GM23338 (cell line): Measurements from ENCODE around the gene GTF2A1. TPM values are rescaled to one million over a fixed set of nuclear protein-coding genes. Genes with fewer than 3 reads are reported as not detected.

ENCODE experiments used
- ATAC-seq: fragments of 200-7000 bp; cut with Tn5 transposase; 3 replicates; pipeline ENCODE4 v1.9.1; 2020
- DNase-seq: peaks from one replicate; pipeline ENCODE4 v3.0.0-alpha.2; 2015; ENCODE audit warnings: low spot score
- H2AFZ ChIP-seq: fragments of 200-600 bp; sonication (generic); 2 replicates; pipeline ENCODE4 v1.8.0; 2016; ENCODE audit warnings: antibody characterized with exemption, mild to moderate bottlenecking, moderate library complexity
- H3F3A ChIP-seq: fragments of 200-600 bp; sonication (generic); replicated peaks from 2 replicates; pipeline ENCODE4 v1.8.0; 2017; ENCODE audit warnings: antibody characterized with exemption, mixed run types, low read depth
- H3K27ac ChIP-seq: fragments of 200-600 bp; sonication (generic); 2 replicates; pipeline ENCODE4 v1.6.1; 2016; ENCODE audit warnings: low read depth
- H3K27me3 ChIP-seq: fragments of 200-600 bp; sonication (generic); 2 replicates; pipeline ENCODE4 v1.8.0; 2016; ENCODE audit warnings: mild to moderate bottlenecking, mixed run types, moderate library complexity; ENCODE audit not compliant: insufficient read depth
- H3K36me3 ChIP-seq: fragments of 200-600 bp; sonication (generic); 2 replicates; pipeline ENCODE4 v1.8.0; 2016; ENCODE audit warnings: mild to moderate bottlenecking; ENCODE audit not compliant: insufficient read depth
- H3K4me1 ChIP-seq: fragments of 200-600 bp; sonication (generic); 2 replicates; pipeline ENCODE4 v1.8.0; 2016; ENCODE audit warnings: mild to moderate bottlenecking, moderate library complexity; ENCODE audit not compliant: insufficient read depth
- H3K4me2 ChIP-seq: fragments of 200-600 bp; sonication (generic); 2 replicates; pipeline ENCODE4 v1.7.1; 2017; ENCODE audit warnings: mixed run types
- H3K4me3 ChIP-seq: fragments of 200-600 bp; sonication (generic); 2 replicates; pipeline ENCODE4 v1.6.1; 2016; ENCODE audit warnings: mixed run types
- H3K79me2 ChIP-seq: fragments of 200-600 bp; sonication (generic); replicated peaks from 2 replicates; pipeline ENCODE4 v1.8.0; 2017; ENCODE audit warnings: mild to moderate bottlenecking; ENCODE audit not compliant: insufficient read depth
- H3K9me2 ChIP-seq: fragments of 200-600 bp; sonication (generic); 2 replicates; pipeline ENCODE4 v1.8.0; 2017; ENCODE audit not compliant: insufficient read depth
- H4K20me1 ChIP-seq: fragments of 200-600 bp; sonication (generic); replicated peaks from 2 replicates; pipeline ENCODE4 v1.8.0; 2017; ENCODE audit warnings: mild to moderate bottlenecking; ENCODE audit not compliant: insufficient read depth
- H3K27ac Mint-ChIP-seq: 2 replicates; pipeline ENCODE4 v1.8.0; 2020; ENCODE audit warnings: inconsistent platforms, mild to moderate bottlenecking, moderate library complexity, mixed read lengths
- H3K27me3 Mint-ChIP-seq: 3 replicates; pipeline ENCODE4 v1.8.0; 2022; ENCODE audit warnings: low read depth, mild to moderate bottlenecking, moderate library complexity, mixed read lengths, inconsistent platforms; ENCODE audit not compliant: insufficient read depth, poor library complexity
- H3K36me3 Mint-ChIP-seq: 3 replicates; pipeline ENCODE4 v1.8.0; 2021; ENCODE audit warnings: low read depth, mild to moderate bottlenecking, inconsistent platforms, moderate library complexity, mixed read lengths
- H3K4me1 Mint-ChIP-seq: 3 replicates; pipeline ENCODE4 v1.8.0; 2020; ENCODE audit warnings: mild to moderate bottlenecking, inconsistent platforms, mixed read lengths
- H3K4me3 Mint-ChIP-seq: 3 replicates; pipeline ENCODE4 v1.8.0; 2021; ENCODE audit warnings: moderate library complexity, mild to moderate bottlenecking, inconsistent platforms, mixed read lengths
- H3K9me3 Mint-ChIP-seq: 3 replicates; pipeline ENCODE4 v1.8.0; 2020; ENCODE audit warnings: moderate library complexity, mild to moderate bottlenecking, inconsistent platforms, mixed read lengths
- CREB1 ChIP-seq: fragments of 250-450 bp; sonication (Bioruptor Pico); IDR thresholded peaks from 2 replicates; pipeline ENCODE4 v1.5.0; 2020; ENCODE audit warnings: low read depth, mild to moderate bottlenecking, moderate library complexity
- EZH2 ChIP-seq: fragments of 200-600 bp; sonication (generic); IDR thresholded peaks from one replicate; pipeline ENCODE4 v1.8.0; 2017; ENCODE audit warnings: antibody characterized with exemption, mild to moderate bottlenecking, low read depth; ENCODE audit not compliant: unreplicated experiment
- EZH2phosphoT487 ChIP-seq: fragments of 200-600 bp; sonication (generic); IDR thresholded peaks from one replicate; pipeline ENCODE4 v1.8.1; 2018; ENCODE audit warnings: antibody characterized with exemption; ENCODE audit not compliant: unreplicated experiment
- JUNB ChIP-seq: IDR thresholded peaks from one replicate; pipeline ENCODE4 v1.6.1; 2016; ENCODE audit warnings: antibody characterized with exemption; ENCODE audit not compliant: unreplicated experiment
- NANOG ChIP-seq: IDR thresholded peaks from 2 replicates; pipeline ENCODE4 v1.6.1; 2016; ENCODE audit warnings: antibody characterized with exemption, borderline replicate concordance
- POLR2AphosphoS5 ChIP-seq: IDR thresholded peaks from 2 replicates; pipeline ENCODE4 v1.6.1; 2016; ENCODE audit warnings: antibody characterized with exemption, low read depth
- STAT1 ChIP-seq: IDR thresholded peaks from one replicate; pipeline ENCODE4 v1.6.1; 2016; ENCODE audit warnings: antibody characterized with exemption; ENCODE audit not compliant: unreplicated experiment
- ZNF114 ChIP-seq: fragments of 250-450 bp; sonication (Bioruptor Pico); IDR thresholded peaks from 2 replicates; pipeline ENCODE4 v1.5.0; 2020; ENCODE audit warnings: mild to moderate bottlenecking, moderate library complexity
- ZNF331 ChIP-seq: fragments of 250-450 bp; sonication (Bioruptor Pico); IDR thresholded peaks from 2 replicates; pipeline ENCODE4 v1.5.0; 2020; ENCODE audit warnings: low read depth, mild to moderate bottlenecking, moderate library complexity
- polyA plus RNA-seq: library from polyadenylated mRNA; unstranded; fragments of >200 nt; fragmentation: Nextera tagmentation; extraction: Ambion mirVana; gene quantifications from 2 replicates; pipeline ENCODE4 v1.2.1, GENCODE V29; 2016
- total RNA-seq: library from RNA; depleted of rRNA; stranded (reverse); fragments of >200 nt; shearing (Covaris generic); gene quantifications from 2 replicates; pipeline ENCODE4 v1.2.3, GENCODE V29; 2014
- TF ChIP-seq, protein P1 (sequence below): IDR thresholded peaks from one replicate; pipeline ENCODE4 v1.6.1; 2018; ENCODE audit warnings: antibody characterized with exemption; ENCODE audit not compliant: unreplicated experiment
- TF ChIP-seq, protein P2 (sequence below): fragments of 250-450 bp; sonication (Bioruptor Pico); IDR thresholded peaks from 2 replicates; pipeline ENCODE4 v1.5.0; 2020; ENCODE audit warnings: mild to moderate bottlenecking, moderate library complexity
- TF ChIP-seq, protein P3 (sequence below): IDR thresholded peaks from 2 replicates; pipeline ENCODE4 v1.6.1; 2016; ENCODE audit warnings: antibody characterized with exemption
- TF ChIP-seq, protein P4 (sequence below), 2 experiments: fragments of 200-600 bp in 1 of 2; sonication (generic) in 1 of 2; conservative IDR thresholded peaks; 2 replicates each; pipeline versions ENCODE4 v1.5.1 to v1.6.1; 2016 to 2017; ENCODE audit warnings: antibody characterized with exemption in 2 of 2, low read depth in 2 of 2, mild to moderate bottlenecking in 2 of 2, moderate library complexity in 1 of 2

Gene GTF2A1
- total and polyA plus RNA-seq, 2 experiments from 2014 or later, result 12.1 to 50.6 TPM

DNA sequence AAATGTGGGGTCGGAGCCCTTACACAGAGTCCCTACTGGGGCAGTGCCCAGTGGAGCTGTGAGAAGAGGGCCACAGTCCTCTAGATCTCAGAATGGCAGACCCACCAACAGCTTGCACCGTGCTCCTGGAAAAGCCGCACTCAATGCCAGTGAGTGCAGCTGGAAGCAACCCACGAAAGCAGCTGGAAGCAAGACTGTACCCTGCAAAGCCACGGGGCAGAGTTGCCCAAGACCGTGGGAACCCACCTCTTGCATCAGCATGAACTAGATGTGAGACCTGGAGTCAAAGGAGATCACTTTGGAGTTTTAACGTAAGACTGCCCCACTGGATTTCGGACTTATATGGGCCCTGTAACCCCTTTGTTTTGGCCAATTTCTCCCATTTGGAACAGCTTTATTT is 12.3 kb downstream of the GTF2A1 start:
- Histone ChIP-seq H3K9me2 (no peaks in the 10 kb centered on the region), H3K4me3 (no peak overlapping the region), H3K36me3 (peaks cover 13% of the 10 kb centered on the region; the same call in 1 of the 2 replicates), H3K4me1 (peaks cover 6% of the 10 kb centered on the region), H3K27ac (peak overlapping the region; percentile 22; the same call in 1 of the 2 replicates), H3K79me2 (peaks cover 94% of the 10 kb centered on the region), H2AFZ (no peak overlapping the region), H3K4me2 (no peak overlapping the region), H3K27me3 (no peaks in the 10 kb centered on the region), H4K20me1 (peaks cover 18% of the 10 kb centered on the region), H3F3A (no peaks in the 10 kb centered on the region)
- ATAC-seq (no peak), DNase-seq (no peak)
- Mint-ChIP-seq H3K4me1 (peaks cover 34% of the 10 kb centered on the region; the same call in 2 of the 3 replicates), H3K27me3 (peaks cover 3% of the 10 kb centered on the region), H3K27ac (no peak overlapping the region), H3K9me3 (no peaks in the 10 kb centered on the region), H3K36me3 (peaks cover 76% of the 10 kb centered on the region), H3K4me3 (no peak overlapping the region)
- TF ChIP-seq ZNF114 (CRISPR knock-in tag) (no peak), ZNF331 (no peak), POLR2AphosphoS5 (no peak), EZH2phosphoT487 (no peak), JUNB (no peak), EZH2 (no peak), STAT1 (no peak), CREB1 (no peak), NANOG (no peak)
- TF ChIP-seq, protein P1, sequence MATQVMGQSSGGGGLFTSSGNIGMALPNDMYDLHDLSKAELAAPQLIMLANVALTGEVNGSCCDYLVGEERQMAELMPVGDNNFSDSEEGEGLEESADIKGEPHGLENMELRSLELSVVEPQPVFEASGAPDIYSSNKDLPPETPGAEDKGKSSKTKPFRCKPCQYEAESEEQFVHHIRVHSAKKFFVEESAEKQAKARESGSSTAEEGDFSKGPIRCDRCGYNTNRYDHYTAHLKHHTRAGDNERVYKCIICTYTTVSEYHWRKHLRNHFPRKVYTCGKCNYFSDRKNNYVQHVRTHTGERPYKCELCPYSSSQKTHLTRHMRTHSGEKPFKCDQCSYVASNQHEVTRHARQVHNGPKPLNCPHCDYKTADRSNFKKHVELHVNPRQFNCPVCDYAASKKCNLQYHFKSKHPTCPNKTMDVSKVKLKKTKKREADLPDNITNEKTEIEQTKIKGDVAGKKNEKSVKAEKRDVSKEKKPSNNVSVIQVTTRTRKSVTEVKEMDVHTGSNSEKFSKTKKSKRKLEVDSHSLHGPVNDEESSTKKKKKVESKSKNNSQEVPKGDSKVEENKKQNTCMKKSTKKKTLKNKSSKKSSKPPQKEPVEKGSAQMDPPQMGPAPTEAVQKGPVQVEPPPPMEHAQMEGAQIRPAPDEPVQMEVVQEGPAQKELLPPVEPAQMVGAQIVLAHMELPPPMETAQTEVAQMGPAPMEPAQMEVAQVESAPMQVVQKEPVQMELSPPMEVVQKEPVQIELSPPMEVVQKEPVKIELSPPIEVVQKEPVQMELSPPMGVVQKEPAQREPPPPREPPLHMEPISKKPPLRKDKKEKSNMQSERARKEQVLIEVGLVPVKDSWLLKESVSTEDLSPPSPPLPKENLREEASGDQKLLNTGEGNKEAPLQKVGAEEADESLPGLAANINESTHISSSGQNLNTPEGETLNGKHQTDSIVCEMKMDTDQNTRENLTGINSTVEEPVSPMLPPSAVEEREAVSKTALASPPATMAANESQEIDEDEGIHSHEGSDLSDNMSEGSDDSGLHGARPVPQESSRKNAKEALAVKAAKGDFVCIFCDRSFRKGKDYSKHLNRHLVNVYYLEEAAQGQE, result no peak
- TF ChIP-seq, protein P2, sequence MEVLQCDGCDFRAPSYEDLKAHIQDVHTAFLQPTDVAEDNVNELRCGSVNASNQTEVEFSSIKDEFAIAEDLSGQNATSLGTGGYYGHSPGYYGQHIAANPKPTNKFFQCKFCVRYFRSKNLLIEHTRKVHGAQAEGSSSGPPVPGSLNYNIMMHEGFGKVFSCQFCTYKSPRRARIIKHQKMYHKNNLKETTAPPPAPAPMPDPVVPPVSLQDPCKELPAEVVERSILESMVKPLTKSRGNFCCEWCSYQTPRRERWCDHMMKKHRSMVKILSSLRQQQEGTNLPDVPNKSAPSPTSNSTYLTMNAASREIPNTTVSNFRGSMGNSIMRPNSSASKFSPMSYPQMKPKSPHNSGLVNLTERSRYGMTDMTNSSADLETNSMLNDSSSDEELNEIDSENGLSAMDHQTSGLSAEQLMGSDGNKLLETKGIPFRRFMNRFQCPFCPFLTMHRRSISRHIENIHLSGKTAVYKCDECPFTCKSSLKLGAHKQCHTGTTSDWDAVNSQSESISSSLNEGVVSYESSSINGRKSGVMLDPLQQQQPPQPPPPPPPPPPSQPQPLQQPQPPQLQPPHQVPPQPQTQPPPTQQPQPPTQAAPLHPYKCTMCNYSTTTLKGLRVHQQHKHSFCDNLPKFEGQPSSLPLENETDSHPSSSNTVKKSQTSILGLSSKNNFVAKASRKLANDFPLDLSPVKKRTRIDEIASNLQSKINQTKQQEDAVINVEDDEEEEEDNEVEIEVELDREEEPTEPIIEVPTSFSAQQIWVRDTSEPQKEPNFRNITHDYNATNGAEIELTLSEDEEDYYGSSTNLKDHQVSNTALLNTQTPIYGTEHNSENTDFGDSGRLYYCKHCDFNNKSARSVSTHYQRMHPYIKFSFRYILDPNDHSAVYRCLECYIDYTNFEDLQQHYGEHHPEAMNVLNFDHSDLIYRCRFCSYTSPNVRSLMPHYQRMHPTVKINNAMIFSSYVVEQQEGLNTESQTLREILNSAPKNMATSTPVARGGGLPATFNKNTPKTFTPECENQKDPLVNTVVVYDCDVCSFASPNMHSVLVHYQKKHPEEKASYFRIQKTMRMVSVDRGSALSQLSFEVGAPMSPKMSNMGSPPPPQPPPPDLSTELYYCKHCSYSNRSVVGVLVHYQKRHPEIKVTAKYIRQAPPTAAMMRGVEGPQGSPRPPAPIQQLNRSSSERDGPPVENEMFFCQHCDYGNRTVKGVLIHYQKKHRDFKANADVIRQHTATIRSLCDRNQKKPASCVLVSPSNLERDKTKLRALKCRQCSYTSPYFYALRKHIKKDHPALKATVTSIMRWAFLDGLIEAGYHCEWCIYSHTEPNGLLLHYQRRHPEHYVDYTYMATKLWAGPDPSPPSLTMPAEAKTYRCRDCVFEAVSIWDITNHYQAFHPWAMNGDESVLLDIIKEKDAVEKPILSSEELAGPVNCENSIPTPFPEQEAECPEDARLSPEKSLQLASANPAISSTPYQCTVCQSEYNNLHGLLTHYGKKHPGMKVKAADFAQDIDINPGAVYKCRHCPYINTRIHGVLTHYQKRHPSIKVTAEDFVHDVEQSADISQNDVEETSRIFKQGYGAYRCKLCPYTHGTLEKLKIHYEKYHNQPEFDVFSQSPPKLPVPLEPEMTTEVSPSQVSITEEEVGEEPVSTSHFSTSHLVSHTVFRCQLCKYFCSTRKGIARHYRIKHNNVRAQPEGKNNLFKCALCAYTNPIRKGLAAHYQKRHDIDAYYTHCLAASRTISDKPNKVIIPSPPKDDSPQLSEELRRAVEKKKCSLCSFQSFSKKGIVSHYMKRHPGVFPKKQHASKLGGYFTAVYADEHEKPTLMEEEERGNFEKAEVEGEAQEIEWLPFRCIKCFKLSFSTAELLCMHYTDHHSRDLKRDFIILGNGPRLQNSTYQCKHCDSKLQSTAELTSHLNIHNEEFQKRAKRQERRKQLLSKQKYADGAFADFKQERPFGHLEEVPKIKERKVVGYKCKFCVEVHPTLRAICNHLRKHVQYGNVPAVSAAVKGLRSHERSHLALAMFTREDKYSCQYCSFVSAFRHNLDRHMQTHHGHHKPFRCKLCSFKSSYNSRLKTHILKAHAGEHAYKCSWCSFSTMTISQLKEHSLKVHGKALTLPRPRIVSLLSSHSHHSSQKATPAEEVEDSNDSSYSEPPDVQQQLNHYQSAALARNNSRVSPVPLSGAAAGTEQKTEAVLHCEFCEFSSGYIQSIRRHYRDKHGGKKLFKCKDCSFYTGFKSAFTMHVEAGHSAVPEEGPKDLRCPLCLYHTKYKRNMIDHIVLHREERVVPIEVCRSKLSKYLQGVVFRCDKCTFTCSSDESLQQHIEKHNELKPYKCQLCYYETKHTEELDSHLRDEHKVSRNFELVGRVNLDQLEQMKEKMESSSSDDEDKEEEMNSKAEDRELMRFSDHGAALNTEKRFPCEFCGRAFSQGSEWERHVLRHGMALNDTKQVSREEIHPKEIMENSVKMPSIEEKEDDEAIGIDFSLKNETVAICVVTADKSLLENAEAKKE, result no peak
- TF ChIP-seq, protein P3, sequence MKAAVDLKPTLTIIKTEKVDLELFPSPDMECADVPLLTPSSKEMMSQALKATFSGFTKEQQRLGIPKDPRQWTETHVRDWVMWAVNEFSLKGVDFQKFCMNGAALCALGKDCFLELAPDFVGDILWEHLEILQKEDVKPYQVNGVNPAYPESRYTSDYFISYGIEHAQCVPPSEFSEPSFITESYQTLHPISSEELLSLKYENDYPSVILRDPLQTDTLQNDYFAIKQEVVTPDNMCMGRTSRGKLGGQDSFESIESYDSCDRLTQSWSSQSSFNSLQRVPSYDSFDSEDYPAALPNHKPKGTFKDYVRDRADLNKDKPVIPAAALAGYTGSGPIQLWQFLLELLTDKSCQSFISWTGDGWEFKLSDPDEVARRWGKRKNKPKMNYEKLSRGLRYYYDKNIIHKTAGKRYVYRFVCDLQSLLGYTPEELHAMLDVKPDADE, result no peak
- TF ChIP-seq, protein P4, sequence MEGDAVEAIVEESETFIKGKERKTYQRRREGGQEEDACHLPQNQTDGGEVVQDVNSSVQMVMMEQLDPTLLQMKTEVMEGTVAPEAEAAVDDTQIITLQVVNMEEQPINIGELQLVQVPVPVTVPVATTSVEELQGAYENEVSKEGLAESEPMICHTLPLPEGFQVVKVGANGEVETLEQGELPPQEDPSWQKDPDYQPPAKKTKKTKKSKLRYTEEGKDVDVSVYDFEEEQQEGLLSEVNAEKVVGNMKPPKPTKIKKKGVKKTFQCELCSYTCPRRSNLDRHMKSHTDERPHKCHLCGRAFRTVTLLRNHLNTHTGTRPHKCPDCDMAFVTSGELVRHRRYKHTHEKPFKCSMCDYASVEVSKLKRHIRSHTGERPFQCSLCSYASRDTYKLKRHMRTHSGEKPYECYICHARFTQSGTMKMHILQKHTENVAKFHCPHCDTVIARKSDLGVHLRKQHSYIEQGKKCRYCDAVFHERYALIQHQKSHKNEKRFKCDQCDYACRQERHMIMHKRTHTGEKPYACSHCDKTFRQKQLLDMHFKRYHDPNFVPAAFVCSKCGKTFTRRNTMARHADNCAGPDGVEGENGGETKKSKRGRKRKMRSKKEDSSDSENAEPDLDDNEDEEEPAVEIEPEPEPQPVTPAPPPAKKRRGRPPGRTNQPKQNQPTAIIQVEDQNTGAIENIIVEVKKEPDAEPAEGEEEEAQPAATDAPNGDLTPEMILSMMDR (conservative IDR thresholded peaks at IDR 0.05; ENCODE audit: low read depth in 2 of 2), result no peak
